Epithelial cell of esophagus (primary cell): ENCODE results near the gene GLCCI1.

Source experiments
- DNase-seq: peaks from one replicate; pipeline ENCODE4 v3.0.0; 2010; ENCODE audit warnings: low read depth
- H3K4me3 ChIP-seq: 2 replicates; pipeline ENCODE4 v1.5.1; 2011; ENCODE audit warnings: mild to moderate bottlenecking, low read length, control low read depth
- TF ChIP-seq, protein P1 (sequence below): IDR thresholded peaks from 2 replicates; pipeline ENCODE4 v1.5.1; 2011; ENCODE audit warnings: low read depth, mild to moderate bottlenecking, low read length, control low read depth, inconsistent platforms; ENCODE audit not compliant: insufficient read depth; ENCODE audit errors: missing control alignments

The GLCCI1 gene

DNA sequence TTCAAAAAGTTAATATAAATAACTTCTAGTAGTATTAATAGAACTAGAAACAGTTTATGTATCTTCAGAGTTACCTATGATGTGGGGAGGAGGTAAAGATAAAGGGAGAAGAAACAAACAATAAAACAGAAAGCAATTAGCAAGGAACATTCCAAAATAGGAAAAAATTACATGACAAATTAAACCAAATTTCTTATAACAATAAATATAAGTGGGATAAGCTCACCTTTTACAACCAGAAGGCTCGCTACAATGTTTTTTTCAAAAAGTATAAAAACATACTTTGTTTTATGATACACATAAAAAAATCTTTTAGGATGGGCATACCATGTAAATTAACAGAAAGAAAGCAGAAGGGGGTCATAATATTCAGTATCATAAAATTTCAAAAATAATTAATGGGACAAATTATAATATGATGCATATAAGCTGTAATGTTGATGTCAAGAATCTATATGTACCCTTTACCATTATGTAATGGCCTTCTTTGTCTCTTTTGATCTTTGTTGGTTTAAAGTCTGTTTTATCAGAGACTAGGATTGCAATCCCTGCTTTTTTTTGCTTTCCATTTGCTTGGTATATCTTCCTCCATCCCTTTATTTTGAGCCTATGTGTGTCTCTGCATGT, 31.8 kb downstream of the GLCCI1 start:
- no peak for DNase-seq
- TF ChIP-seq, protein P1, sequence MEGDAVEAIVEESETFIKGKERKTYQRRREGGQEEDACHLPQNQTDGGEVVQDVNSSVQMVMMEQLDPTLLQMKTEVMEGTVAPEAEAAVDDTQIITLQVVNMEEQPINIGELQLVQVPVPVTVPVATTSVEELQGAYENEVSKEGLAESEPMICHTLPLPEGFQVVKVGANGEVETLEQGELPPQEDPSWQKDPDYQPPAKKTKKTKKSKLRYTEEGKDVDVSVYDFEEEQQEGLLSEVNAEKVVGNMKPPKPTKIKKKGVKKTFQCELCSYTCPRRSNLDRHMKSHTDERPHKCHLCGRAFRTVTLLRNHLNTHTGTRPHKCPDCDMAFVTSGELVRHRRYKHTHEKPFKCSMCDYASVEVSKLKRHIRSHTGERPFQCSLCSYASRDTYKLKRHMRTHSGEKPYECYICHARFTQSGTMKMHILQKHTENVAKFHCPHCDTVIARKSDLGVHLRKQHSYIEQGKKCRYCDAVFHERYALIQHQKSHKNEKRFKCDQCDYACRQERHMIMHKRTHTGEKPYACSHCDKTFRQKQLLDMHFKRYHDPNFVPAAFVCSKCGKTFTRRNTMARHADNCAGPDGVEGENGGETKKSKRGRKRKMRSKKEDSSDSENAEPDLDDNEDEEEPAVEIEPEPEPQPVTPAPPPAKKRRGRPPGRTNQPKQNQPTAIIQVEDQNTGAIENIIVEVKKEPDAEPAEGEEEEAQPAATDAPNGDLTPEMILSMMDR: no peak

DNA sequence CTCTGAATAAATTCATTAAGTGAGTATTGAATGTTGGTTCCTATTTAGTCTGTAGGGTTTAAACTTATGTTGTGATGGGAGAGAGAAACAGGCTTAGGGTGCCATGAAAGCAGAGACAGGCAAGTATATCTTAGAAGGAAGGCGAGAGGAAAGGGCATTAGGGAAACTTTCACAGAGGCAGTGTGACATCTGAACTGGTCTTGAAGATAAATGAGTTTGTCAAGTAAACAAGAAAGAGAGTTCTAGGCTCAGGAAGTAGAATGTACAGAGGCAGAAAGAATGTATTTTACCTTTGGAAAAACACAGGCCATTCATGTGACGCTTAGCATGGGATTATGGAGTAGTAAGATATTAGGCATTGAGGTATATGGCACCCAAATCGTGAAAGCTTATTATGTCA, 34.5 kb downstream of the GLCCI1 start:
- H3K4me3 ChIP-seq: no peak overlapping the region
- TF ChIP-seq, protein P1: no peak
- no peak for DNase-seq

More for the DNA sequence above, 31.8 kb downstream of the GLCCI1 start:
- no peak overlapping the region for H3K4me3 ChIP-seq

DNA sequence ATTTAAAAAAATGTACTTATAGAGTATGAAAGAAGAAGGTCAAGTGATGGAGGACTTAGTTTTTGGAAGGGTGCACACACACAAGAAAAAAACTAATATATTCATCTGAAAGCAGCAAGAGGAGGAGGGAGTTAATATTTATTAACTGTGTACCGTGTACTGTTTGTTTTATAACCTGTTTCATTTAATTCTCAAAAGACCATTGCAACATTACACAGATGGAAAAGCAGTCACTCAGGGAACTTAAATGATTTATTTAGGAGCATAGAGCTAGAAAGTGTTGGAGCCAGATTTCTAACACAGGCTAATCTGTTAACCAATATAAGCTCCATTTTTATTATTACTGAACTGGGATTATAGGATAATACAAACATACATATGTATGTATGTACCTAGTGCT, 36.7 kb downstream of the GLCCI1 start:
- no peak for DNase-seq
- TF ChIP-seq, protein P1: no peak
- no peak overlapping the region for H3K4me3 ChIP-seq

DNA sequence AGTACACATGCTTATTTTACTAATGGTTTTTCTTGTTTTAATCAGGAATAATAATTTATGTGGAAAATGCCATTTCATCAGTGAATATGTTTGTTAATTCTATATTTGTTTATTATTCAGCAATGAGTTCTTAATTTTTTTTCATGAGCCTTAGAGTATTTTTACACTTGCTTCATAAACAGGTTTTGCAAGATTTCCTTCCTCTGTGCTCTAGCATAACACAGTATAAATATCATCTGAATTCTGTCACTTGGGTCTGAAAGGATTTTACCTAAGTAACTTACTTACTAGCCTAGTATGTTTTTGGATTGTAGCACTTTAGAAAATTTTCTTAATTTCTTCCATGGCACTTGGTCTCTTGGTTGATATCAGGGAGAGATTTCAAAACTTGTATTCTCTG, 45.8 kb downstream of the GLCCI1 start:
- DNase-seq: peak; percentile 38
- TF ChIP-seq, protein P1: no peak
- no peak overlapping the region for H3K4me3 ChIP-seq

DNA sequence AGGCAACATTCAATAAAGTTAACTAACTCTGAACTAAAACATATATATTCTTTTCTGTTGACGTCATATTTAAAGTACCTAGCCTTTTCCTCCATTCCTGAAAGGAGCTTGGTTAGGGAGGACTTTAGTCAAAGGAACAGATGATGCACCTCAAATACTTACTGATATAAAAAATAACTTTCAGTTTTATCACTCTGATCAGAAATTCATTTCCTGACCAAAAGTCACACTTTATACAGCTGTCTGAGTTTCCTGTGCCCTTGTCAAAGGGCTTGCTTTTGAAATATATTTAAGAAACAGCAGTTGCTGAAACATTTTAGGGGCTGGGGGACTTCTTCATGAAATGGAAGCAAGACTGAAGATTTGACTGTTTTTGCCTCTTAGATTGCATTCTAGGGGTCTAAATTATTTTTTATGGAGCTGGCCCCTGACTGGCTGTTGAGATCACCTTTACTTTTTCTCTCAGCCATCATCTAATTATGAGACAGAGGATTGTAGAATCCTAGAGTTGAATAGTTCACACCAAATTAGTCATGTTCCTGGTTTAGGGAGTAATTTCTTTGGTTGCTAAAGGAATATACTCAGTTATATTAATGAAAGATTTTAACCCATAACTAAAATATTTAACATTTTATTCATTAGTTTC, 46.6 kb downstream of the GLCCI1 start:
- TF ChIP-seq, protein P1: no peak
- no peak overlapping the region for H3K4me3 ChIP-seq
- DNase-seq: no peak

DNA sequence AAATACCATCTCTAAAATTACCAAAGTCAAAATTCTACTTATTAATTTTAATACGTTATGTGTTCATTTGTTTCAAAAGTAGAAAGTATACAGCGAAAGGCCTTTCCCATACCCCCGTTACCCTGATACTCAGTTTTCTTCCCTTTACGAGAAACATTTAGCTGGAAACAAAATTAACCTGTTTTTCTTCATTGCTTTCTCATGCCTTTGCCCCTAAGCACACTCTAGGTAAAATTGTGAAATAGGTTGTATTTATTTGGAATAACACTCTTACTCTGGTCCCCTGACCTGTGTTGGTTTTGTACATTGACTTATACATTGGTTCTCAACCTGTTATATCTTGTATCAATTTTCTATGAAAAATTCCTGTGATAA, 47.1 kb downstream of the GLCCI1 start:
- H3K4me3 ChIP-seq: no peak overlapping the region
- no peak for DNase-seq
- TF ChIP-seq, protein P1: no peak

DNA sequence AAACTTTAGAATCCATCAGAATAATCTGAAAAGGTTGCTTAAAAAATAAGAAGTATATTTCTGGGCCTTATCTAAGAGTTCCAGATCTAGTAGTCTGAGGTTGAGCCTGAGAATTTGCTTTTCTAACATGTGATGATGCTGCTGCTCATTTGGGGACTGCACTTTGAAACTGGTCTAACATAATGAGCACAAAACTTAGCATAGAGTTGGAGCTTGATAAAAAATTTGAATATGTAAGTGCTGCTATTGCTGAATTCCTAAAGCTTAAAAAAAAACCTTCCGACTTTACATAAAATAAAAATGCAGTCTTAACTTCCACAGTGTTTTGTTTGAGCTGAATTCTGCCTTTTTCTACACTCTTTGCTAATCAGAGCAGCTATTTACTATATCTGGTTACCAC, 48.8 kb downstream of the GLCCI1 start:
- no peak for DNase-seq
- no peak overlapping the region for H3K4me3 ChIP-seq
- TF ChIP-seq, protein P1: no peak
